Neuronal stem cell (in vitro differentiated cells): ENCODE measurements around the gene MAGI1.

Experiments used
- DNase-seq: peaks from one replicate; pipeline ENCODE4 v3.0.0-alpha.2; 2013; ENCODE audit warnings: low spot score
- H2AFZ ChIP-seq: one replicate; pipeline ENCODE4 v1.6.1; 2013; ENCODE audit warnings: mild to moderate bottlenecking, low read length, inconsistent platforms
- H2AK5ac ChIP-seq: 2 replicates; pipeline ENCODE4 v1.6.1; 2013; ENCODE audit warnings: low read depth, mild to moderate bottlenecking, inconsistent platforms, low read length, moderate library complexity, mixed read lengths
- H2BK120ac ChIP-seq: 2 replicates; pipeline ENCODE4 v1.6.1; 2013; ENCODE audit warnings: low read depth, mild to moderate bottlenecking, inconsistent platforms, low read length, moderate library complexity, mixed read lengths
- H2BK12ac ChIP-seq: one replicate; pipeline ENCODE4 v1.6.1; 2013; ENCODE audit warnings: low read length, inconsistent platforms
- H2BK15ac ChIP-seq: 2 replicates; pipeline ENCODE4 v1.6.1; 2013; ENCODE audit warnings: mild to moderate bottlenecking, low read length, inconsistent platforms, mixed read lengths
- H2BK5ac ChIP-seq: one replicate; pipeline ENCODE4 v1.6.1; 2013; ENCODE audit warnings: inconsistent platforms, mild to moderate bottlenecking, low read length, moderate library complexity
- H3K14ac ChIP-seq: one replicate; pipeline ENCODE4 v1.6.1; 2013; ENCODE audit warnings: low read length, inconsistent platforms
- H3K18ac ChIP-seq: 2 replicates; pipeline ENCODE4 v1.6.1; 2013; ENCODE audit warnings: low read length, inconsistent platforms
- H3K23ac ChIP-seq: 2 replicates; pipeline ENCODE4 v1.6.1; 2013; ENCODE audit warnings: low read depth, mild to moderate bottlenecking, mixed read lengths, low read length, inconsistent platforms; ENCODE audit not compliant: poor library complexity
- H3K27ac ChIP-seq: replicated peaks from 3 replicates; pipeline ENCODE4 v1.5.1; 2013; ENCODE audit warnings: low read length, inconsistent platforms
- H3K27me3 ChIP-seq, 3 experiments: 2 replicates each; pipeline ENCODE4 v1.6.1; 2013; ENCODE audit warnings: low read length in 3 of 3, mild to moderate bottlenecking in 2 of 3, inconsistent platforms in 1 of 3, low read depth in 1 of 3, mixed read lengths in 1 of 3, moderate library complexity in 1 of 3; ENCODE audit not compliant: control insufficient read depth in 3 of 3, insufficient read depth in 3 of 3
- H3K36me3 ChIP-seq, 2 donors: replicated peaks in 1 of 2; 2 replicates each; pipeline ENCODE4 v1.6.1; 2013; ENCODE audit warnings: low read length in 2 of 2; ENCODE audit not compliant: control insufficient read depth in 2 of 2, insufficient read depth in 2 of 2
- H3K4ac ChIP-seq: 2 replicates; pipeline ENCODE4 v1.6.1; 2013; ENCODE audit warnings: inconsistent platforms, mild to moderate bottlenecking, low read length, moderate library complexity
- H3K4me1 ChIP-seq, 2 donors: 1 replicate in 1 of 2; 2 replicates in 1 of 2; pipeline ENCODE4 v1.6.1; 2013; ENCODE audit warnings: low read length in 2 of 2, low read depth in 1 of 2; ENCODE audit not compliant: control insufficient read depth in 2 of 2, insufficient read depth in 1 of 2
- H3K4me2 ChIP-seq: one replicate; pipeline ENCODE4 v1.6.1; 2013; ENCODE audit warnings: mild to moderate bottlenecking, low read length, inconsistent platforms; ENCODE audit not compliant: insufficient read depth, poor library complexity, severe bottlenecking
- H3K4me3 ChIP-seq, 2 donors: 2 replicates each; pipeline ENCODE4 v1.5.1; 2013; ENCODE audit warnings: low read length in 2 of 2, mild to moderate bottlenecking in 2 of 2, inconsistent platforms in 1 of 2, moderate library complexity in 1 of 2
- H3K79me1 ChIP-seq: one replicate; pipeline ENCODE4 v1.6.1; 2013; ENCODE audit warnings: low read depth, mild to moderate bottlenecking, inconsistent platforms, low read length, moderate library complexity
- H3K9ac ChIP-seq: one replicate; pipeline ENCODE4 v1.6.1; 2013; ENCODE audit warnings: mild to moderate bottlenecking, low read depth, low read length, inconsistent platforms; ENCODE audit not compliant: poor library complexity
- H3K9me3 ChIP-seq, 2 donors: replicated peaks in 1 of 2; 2 replicates each; pipeline versions ENCODE3 to v1.6.1; 2013; ENCODE audit warnings: low read length in 2 of 2, mild to moderate bottlenecking in 2 of 2, inconsistent platforms in 1 of 2, low read depth in 1 of 2, mixed read lengths in 1 of 2, moderate library complexity in 1 of 2; ENCODE audit not compliant: control insufficient read depth in 2 of 2, insufficient read depth in 1 of 2
- H4K8ac ChIP-seq: one replicate; pipeline ENCODE4 v1.6.1; 2013; ENCODE audit warnings: low read depth, mild to moderate bottlenecking, inconsistent platforms, low read length, moderate library complexity
- H4K91ac ChIP-seq: one replicate; pipeline ENCODE4 v1.6.1; 2013; ENCODE audit warnings: low read length, low read depth, mild to moderate bottlenecking, inconsistent platforms; ENCODE audit not compliant: poor library complexity
- WGBS, 2 donors: extraction: QIAGEN DNeasy Blood & Tissue Kit; methylation state at CpG; one replicate each; pipeline ENCODE4 v1.1.7; 2013; ENCODE audit warnings: missing lambda C conversion rate in 2 of 2, mixed read lengths in 1 of 2; ENCODE audit not compliant: insufficient read length in 2 of 2, insufficient replicate concordance in 1 of 2; ENCODE audit errors: extremely low coverage in 2 of 2; 5-methylcytosine and 5-hydroxymethylcytosine counted together

MAGI1 gene

DNA sequence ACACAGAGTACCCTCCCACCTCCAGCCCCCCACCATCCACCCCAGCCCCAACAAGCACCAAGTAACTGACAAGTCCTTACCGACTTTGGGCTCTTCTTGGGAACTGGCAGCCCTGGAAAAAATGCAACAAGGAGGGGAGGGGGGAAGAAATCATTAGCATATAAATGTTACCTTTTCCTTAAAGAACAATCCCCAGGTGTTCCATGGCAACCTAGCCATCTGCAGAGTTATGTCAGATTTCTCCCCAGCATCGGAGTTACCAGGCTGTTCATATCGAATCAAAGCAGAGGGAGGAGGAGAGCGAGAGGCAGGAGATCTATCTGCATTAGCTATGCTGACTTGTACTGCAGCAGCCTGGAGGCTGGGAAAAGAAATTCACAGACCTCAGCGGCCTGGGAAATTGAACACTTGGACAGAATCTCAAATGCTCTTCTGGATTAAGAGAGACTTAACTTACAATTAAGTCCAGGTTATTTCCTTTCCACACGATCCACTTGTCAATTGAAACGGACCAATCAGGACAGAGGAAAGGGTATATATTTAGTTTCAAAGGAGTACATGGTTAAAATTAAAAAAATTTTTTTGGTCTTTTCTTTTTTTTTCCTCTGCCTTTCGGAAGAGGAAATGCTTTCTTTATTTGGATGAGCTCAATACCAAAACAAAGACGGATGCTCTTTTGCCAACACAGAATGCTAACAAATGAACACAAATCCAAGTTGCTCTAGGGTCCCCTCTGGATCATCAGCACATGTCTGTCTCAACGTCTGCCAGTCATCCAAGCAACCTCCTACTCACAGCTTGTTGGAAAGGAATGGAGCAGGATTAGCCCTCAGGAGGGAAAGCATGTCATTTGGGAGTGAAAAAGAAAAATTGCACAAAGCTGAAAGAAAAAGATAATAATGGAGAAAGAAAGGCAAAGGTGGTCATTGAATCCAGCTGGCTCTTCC lies 637.1 kb downstream of the MAGI1 start:
- no peak overlapping the region for H3K4me3 ChIP-seq

DNA sequence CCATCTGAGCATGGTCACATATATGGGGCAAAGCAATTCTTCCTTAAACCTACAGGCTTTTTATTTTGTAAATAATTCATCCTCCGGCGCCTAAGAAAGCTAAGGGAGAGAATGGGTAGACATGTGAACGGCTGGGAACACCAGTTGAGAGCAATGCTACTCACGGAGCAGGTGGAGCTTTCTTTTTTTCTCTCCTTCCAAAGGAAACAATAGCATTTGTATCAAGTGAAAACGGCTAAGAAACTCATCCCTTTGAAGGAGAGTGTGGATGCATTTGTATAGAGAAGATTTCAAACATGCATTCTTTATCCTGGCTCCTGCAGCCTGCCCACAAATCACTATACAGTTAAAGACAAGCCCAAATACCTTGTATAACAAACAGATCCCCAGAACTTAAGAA lies 637.8 kb downstream of the MAGI1 start:
- H4K91ac ChIP-seq = no peak overlapping the region
- H3K18ac ChIP-seq = no peak overlapping the region
- peaks cover 22 to 26% of the 10 kb centered on the region in 2 donors for H3K4me1 ChIP-seq
- H3K79me1 ChIP-seq = no peaks in the 10 kb centered on the region
- no CpG with 5 or more reads among the region's 5 CpGs for WGBS, 2 donors
- H3K36me3 ChIP-seq = peaks cover 3 to 15% of the 10 kb centered on the region in 2 donors
- no peak overlapping the region for H2BK5ac ChIP-seq
- H2BK15ac ChIP-seq = no peak overlapping the region
- no peak overlapping the region for H2AFZ ChIP-seq
- no peak overlapping the region for H2AK5ac ChIP-seq
- H3K4me2 ChIP-seq = peak overlapping the region; percentile 40
- no peak for DNase-seq
- H4K8ac ChIP-seq = no peak overlapping the region
- H3K23ac ChIP-seq = no peak overlapping the region
- H3K4me3 ChIP-seq = no peak overlapping the region
- H3K27ac ChIP-seq = no peak overlapping the region
- no peaks in the 10 kb centered on the region for H3K9me3 ChIP-seq
- H2BK12ac ChIP-seq = no peak overlapping the region
- no peak overlapping the region for H2BK120ac ChIP-seq
- H3K27me3 ChIP-seq = no peaks in the 10 kb centered on the region
- no peak overlapping the region for H3K14ac ChIP-seq
- H3K4ac ChIP-seq = no peak overlapping the region
- no peak overlapping the region for H3K9ac ChIP-seq

More for the DNA sequence above, 637.1 kb downstream of the MAGI1 start:
- H2BK120ac ChIP-seq = no peak overlapping the region
- H3K9ac ChIP-seq = no peak overlapping the region
- H2AFZ ChIP-seq = no peak overlapping the region
- H3K79me1 ChIP-seq = no peaks in the 10 kb centered on the region
- H3K4me1 ChIP-seq = peaks cover 22 to 26% of the 10 kb centered on the region in 2 donors
- WGBS, 2 donors = no CpG with 5 or more reads among the region's 10 CpGs
- no peak overlapping the region for H3K4ac ChIP-seq
- H3K9me3 ChIP-seq = no peaks in the 10 kb centered on the region
- no peak overlapping the region for H3K18ac ChIP-seq
- H2AK5ac ChIP-seq = no peak overlapping the region
- no peak overlapping the region for H3K14ac ChIP-seq
- H2BK12ac ChIP-seq = no peak overlapping the region
- no peak overlapping the region for H4K8ac ChIP-seq
- DNase-seq = no peak
- H3K23ac ChIP-seq = no peak overlapping the region
- H2BK15ac ChIP-seq = no peak overlapping the region
- no peaks in the 10 kb centered on the region for H3K27me3 ChIP-seq
- peak overlapping the region; percentile 40 for H3K4me2 ChIP-seq
- H4K91ac ChIP-seq = no peak overlapping the region
- H3K36me3 ChIP-seq = peaks cover 3 to 8% of the 10 kb centered on the region in 2 donors
- H3K27ac ChIP-seq = peak overlapping the region; percentile 21
- no peak overlapping the region for H2BK5ac ChIP-seq

DNA sequence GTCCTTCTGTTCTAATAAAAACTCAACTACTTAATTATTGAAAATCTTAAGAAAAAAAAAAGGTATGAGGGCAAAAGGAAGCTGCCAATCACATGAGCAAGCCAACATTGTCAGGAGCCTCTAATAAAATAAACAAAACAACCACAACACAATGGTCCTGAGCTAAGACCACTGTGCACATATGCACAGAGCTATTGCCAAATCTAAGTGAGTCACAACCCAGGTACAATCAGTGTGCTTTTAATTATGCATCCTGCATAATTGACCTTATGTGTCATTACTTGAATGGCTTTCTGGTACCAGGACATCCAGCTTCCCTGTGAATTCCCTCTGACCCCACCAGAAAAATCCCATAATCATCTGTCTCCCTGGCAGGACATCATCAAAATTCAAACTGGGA lies 639.8 kb downstream of the MAGI1 start:
- H3K18ac ChIP-seq = no peak overlapping the region
- H4K91ac ChIP-seq = no peak overlapping the region
- H3K36me3 ChIP-seq = peaks cover 3 to 18% of the 10 kb centered on the region in 2 donors
- peaks cover 22 to 26% of the 10 kb centered on the region in 2 donors for H3K4me1 ChIP-seq
- no peak overlapping the region for H2BK15ac ChIP-seq
- H4K8ac ChIP-seq = no peak overlapping the region
- no peak overlapping the region for H2BK120ac ChIP-seq
- H3K4me3 ChIP-seq = no peak overlapping the region
- H2BK12ac ChIP-seq = no peak overlapping the region
- H3K79me1 ChIP-seq = no peaks in the 10 kb centered on the region
- no peak overlapping the region for H3K27ac ChIP-seq
- H3K4me2 ChIP-seq = no peak overlapping the region
- no peak overlapping the region for H2AK5ac ChIP-seq
- H3K4ac ChIP-seq = no peak overlapping the region
- no peaks in the 10 kb centered on the region for H3K27me3 ChIP-seq
- no peak overlapping the region for H3K9ac ChIP-seq
- H3K14ac ChIP-seq = no peak overlapping the region
- H2BK5ac ChIP-seq = no peak overlapping the region
- no peak for DNase-seq
- H2AFZ ChIP-seq = no peak overlapping the region
- no peaks in the 10 kb centered on the region for H3K9me3 ChIP-seq
- H3K23ac ChIP-seq = no peak overlapping the region

DNA sequence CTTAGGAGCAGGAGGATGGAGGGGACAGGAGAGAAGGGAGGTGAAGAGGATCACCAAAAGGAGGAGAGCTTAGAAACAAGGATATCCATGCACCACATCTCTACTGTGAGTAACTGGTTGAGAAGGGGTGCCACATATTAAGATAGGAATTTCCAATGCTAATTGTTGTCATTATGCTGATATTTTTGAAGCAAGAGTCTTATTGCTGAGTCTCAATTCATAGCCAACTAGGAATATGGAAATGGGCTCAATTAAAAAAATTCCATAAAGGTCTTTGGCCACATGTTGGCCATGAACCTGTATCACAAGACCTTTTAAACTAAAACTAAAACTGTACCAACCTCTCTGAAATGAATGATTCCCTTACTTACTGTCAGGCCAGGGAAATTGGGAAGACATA lies 642.6 kb downstream of the MAGI1 start:
- Histone ChIP-seq H3K27ac (no peak overlapping the region), H3K27me3 (no peaks in the 10 kb centered on the region), H3K9ac (no peak overlapping the region), H3K36me3 (peaks cover 3 to 43% of the 10 kb centered on the region in 2 donors), H3K14ac (no peak overlapping the region), H3K79me1 (peaks cover 1% of the 10 kb centered on the region), H2BK12ac (no peak overlapping the region), H3K23ac (no peak overlapping the region), H2BK5ac (no peak overlapping the region), H3K4ac (no peak overlapping the region), H4K8ac (no peak overlapping the region), H4K91ac (no peak overlapping the region), H3K4me1 (peaks cover 6 to 14% of the 10 kb centered on the region in 2 donors), H2BK15ac (no peak overlapping the region), H2AK5ac (no peak overlapping the region), H2BK120ac (no peak overlapping the region), H2AFZ (no peak overlapping the region), H3K4me3 (no peak overlapping the region), H3K18ac (no peak overlapping the region), H3K9me3 (no peaks in the 10 kb centered on the region), H3K4me2 (no peak overlapping the region)
- DNase-seq = no peak
